Thyroid gland (tissue), 4 donors: ENCODE results near the gene ADARB2. TPM values are rescaled to one million over a fixed set of nuclear protein-coding genes. Genes with fewer than 3 reads are reported as not detected.

Experiments
- DNase-seq, 2 donors: peaks; one replicate each; pipeline ENCODE4 v3.0.0-alpha.2; 2019
- H3K27ac ChIP-seq, 3 donors: fragments of 200-600 bp; sonication (generic); 1 replicate in 2 of 3; 2 replicates in 1 of 3; pipeline ENCODE4 v1.5.1; 2016 to 2019; ENCODE audit warnings: mild to moderate bottlenecking in 1 of 3, moderate library complexity in 1 of 3
- H3K27me3 ChIP-seq: fragments of 200-600 bp; sonication (generic); one replicate; pipeline ENCODE4 v1.5.1; 2019
- H3K36me3 ChIP-seq, 2 donors: fragments of 200-600 bp; sonication (generic); one replicate each; pipeline ENCODE4 v1.5.1; 2016 to 2019
- H3K4me1 ChIP-seq, 2 donors: fragments of 200-600 bp; sonication (generic); one replicate each; pipeline ENCODE4 v1.5.1; 2017 to 2019
- H3K4me3 ChIP-seq, 3 donors: fragments of 200-600 bp; sonication (generic); replicated peaks in 1 of 3; 1 replicate in 2 of 3; 2 replicates in 1 of 3; pipeline ENCODE4 v1.5.1; 2016; ENCODE audit warnings: mild to moderate bottlenecking in 1 of 3
- H3K9me3 ChIP-seq: fragments of 200-600 bp; sonication (generic); one replicate; pipeline ENCODE4 v1.5.1; 2017
- POLR2A ChIP-seq, 2 donors: fragments of 450-650 bp; IDR thresholded peaks; one replicate each; pipeline ENCODE4 v1.6.1; 2017; ENCODE audit warnings: antibody characterized with exemption in 2 of 2, mild to moderate bottlenecking in 2 of 2, moderate library complexity in 1 of 2
- WGBS, 2 donors: methylation state at CpG; one replicate each; pipeline ENCODE4 v1.1.5; 2017; 5-methylcytosine and 5-hydroxymethylcytosine counted together
- intact Hi-C: fragments of 100-400 bp; cut with DNase I; formaldehyde crosslinking; loops from one replicate; pipeline ENCODE4 v1.15.1; 2023
- total RNA-seq, 4 donors: library from RNA; depleted of rRNA; stranded (reverse); fragments of >200 nt; gene quantifications; one replicate each; pipeline ENCODE4 v1.2.3, GENCODE V29; 2016
- TF ChIP-seq, protein P1 (sequence below), 6 experiments: fragments of 200-600 bp in 3 of 6; fragments of 450-650 bp in 3 of 6; sonication (generic) in 3 of 6; IDR thresholded peaks; one replicate each; pipeline ENCODE4 v1.5.1; 2016 to 2019; ENCODE audit warnings: antibody characterized with exemption in 6 of 6, mild to moderate bottlenecking in 2 of 6, inconsistent platforms in 1 of 6, moderate library complexity in 1 of 6

The ADARB2 gene
- total RNA-seq, 4 donors from 2014 or later: 0.08 to 0.15 TPM; not detected in 2

DNA sequence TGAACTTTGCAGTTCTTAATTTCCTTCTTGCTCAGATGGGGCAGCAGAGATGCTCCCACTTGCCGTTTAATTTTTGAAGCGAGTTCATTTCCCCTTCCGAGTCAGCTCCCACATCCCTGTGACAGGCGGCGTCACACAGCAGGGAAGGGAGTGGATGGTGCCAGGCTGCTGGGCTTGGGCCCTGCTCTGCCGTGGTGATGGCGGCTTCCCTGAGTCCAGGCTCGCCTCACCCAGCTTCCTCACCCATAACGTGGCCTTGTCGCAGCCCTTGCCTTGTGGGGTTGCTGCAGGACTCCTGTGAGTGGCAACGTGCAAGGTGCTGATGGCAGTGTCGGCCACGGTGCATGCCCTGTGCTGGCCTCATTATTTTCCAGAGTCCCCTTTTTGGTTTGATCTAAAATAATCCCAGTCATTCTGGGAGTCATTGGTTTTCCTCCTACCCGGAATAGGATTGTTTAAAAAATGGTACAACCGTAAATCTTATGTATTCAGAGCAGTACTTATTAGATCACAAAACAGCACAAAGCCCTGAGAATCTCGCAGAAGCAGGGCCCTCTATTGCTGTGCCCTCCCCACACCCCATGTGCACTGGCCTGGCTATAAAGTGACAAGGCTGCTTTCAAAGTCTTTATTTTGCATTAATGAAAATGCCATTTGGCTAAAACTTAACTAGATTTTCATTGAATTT, 421.1 kb downstream of the ADARB2 start:
- H3K36me3 ChIP-seq: no peaks in the 10 kb centered on the region
- no peak overlapping the region for H3K27ac ChIP-seq
- WGBS, 2 donors: 74 to 76% methylated on average over 16 of the region's 16 CpGs
- H3K9me3 ChIP-seq: no peaks in the 10 kb centered on the region
- intact Hi-C loops: no loop called here
- no peaks in the 10 kb centered on the region for H3K27me3 ChIP-seq
- no peak for TF ChIP-seq POLR2A (IDR thresholded peaks at IDR 0.05)
- TF ChIP-seq, protein P1, sequence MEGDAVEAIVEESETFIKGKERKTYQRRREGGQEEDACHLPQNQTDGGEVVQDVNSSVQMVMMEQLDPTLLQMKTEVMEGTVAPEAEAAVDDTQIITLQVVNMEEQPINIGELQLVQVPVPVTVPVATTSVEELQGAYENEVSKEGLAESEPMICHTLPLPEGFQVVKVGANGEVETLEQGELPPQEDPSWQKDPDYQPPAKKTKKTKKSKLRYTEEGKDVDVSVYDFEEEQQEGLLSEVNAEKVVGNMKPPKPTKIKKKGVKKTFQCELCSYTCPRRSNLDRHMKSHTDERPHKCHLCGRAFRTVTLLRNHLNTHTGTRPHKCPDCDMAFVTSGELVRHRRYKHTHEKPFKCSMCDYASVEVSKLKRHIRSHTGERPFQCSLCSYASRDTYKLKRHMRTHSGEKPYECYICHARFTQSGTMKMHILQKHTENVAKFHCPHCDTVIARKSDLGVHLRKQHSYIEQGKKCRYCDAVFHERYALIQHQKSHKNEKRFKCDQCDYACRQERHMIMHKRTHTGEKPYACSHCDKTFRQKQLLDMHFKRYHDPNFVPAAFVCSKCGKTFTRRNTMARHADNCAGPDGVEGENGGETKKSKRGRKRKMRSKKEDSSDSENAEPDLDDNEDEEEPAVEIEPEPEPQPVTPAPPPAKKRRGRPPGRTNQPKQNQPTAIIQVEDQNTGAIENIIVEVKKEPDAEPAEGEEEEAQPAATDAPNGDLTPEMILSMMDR (IDR thresholded peaks at IDR 0.05): no peak
- DNase-seq: no peak
- no peaks in the 10 kb centered on the region for H3K4me1 ChIP-seq
- no peak overlapping the region for H3K4me3 ChIP-seq

- Histone ChIP-seq H3K9me3 (no peaks in the 10 kb centered on the region), H3K27me3 (no peaks in the 10 kb centered on the region), H3K4me3 (no peak overlapping the region), H3K27ac (no peak overlapping the region), H3K4me1 (no peaks in the 10 kb centered on the region), H3K36me3 (no peaks in the 10 kb centered on the region)
- DNase-seq: no peak
- TF ChIP-seq, protein P1 (IDR thresholded peaks at IDR 0.05): no peak
- no peak for TF ChIP-seq POLR2A (IDR thresholded peaks at IDR 0.05)
- 71 to 84% methylated on average over 7 of the region's 10 CpGs for WGBS, 2 donors
- intact Hi-C loops: no loop called here
Observed at GRCh38 chr10:1315178-1315577, 422.1 kb downstream of the ADARB2 start.

DNA sequence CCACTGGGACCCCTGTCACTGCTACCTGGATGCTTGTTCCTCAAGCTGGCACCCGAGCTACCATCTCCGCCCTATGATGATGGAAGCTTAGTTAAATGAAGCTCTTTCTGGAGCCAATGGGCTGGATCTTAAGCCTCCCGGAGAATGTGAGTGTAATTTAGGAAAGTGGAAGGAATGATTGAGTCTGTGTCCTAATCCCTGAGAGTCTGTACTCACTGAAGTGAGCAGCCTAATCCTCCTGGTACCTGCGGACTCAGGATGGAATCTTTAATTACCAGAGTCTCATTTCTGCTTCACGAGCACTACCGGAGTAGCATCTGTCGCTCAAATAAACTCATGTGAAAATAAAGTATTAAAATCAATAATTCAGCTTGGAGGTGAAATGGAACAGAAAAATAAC, 425.6 kb downstream of the ADARB2 start:
- no peak for TF ChIP-seq POLR2A (IDR thresholded peaks at IDR 0.05)
- TF ChIP-seq, protein P1 (IDR thresholded peaks at IDR 0.05): no peak
- no peaks in the 10 kb centered on the region for H3K4me1 ChIP-seq
- H3K9me3 ChIP-seq: no peaks in the 10 kb centered on the region
- no peak for DNase-seq
- H3K27ac ChIP-seq: no peak overlapping the region
- H3K27me3 ChIP-seq: no peaks in the 10 kb centered on the region
- 81 to 85% methylated on average over 7 of the region's 7 CpGs for WGBS, 2 donors
- no peak overlapping the region for H3K4me3 ChIP-seq
- intact Hi-C loops: no loop called here
- no peaks in the 10 kb centered on the region for H3K36me3 ChIP-seq

- Histone ChIP-seq H3K4me3 (no peak overlapping the region), H3K27me3 (no peaks in the 10 kb centered on the region), H3K9me3 (no peaks in the 10 kb centered on the region), H3K27ac (no peak overlapping the region), H3K4me1 (no peaks in the 10 kb centered on the region), H3K36me3 (no peaks in the 10 kb centered on the region)
- 52 to 60% methylated on average over 9 of the region's 9 CpGs for WGBS, 2 donors
- DNase-seq: no peak
- intact Hi-C loops: no loop called here
- TF ChIP-seq, protein P1 (IDR thresholded peaks at IDR 0.05): no peak
Observed at GRCh38 chr10:1310271-1310789, 427.0 kb downstream of the ADARB2 start.

GRCh38 chr10:1309617-1310270, 427.6 kb downstream of the ADARB2 start:
- Histone ChIP-seq H3K27me3 (no peaks in the 10 kb centered on the region), H3K4me1 (no peaks in the 10 kb centered on the region), H3K36me3 (no peaks in the 10 kb centered on the region), H3K4me3 (no peak overlapping the region), H3K27ac (no peak overlapping the region), H3K9me3 (no peaks in the 10 kb centered on the region)
- no peak for TF ChIP-seq POLR2A (IDR thresholded peaks at IDR 0.05)
- TF ChIP-seq, protein P1 (IDR thresholded peaks at IDR 0.05): no peak
- WGBS, 2 donors: 65 to 78% methylated on average over 7 of the region's 7 CpGs
- no peak for DNase-seq
- intact Hi-C loops: no loop called here
